ENCODE results near the gene LTF. TPM values are rescaled to one million over a fixed set of nuclear protein-coding genes. Genes with fewer than 3 reads are reported as not detected.

Gene LTF
- total RNA-seq, 1 experiment from 2014 or later = not detected

DNA sequence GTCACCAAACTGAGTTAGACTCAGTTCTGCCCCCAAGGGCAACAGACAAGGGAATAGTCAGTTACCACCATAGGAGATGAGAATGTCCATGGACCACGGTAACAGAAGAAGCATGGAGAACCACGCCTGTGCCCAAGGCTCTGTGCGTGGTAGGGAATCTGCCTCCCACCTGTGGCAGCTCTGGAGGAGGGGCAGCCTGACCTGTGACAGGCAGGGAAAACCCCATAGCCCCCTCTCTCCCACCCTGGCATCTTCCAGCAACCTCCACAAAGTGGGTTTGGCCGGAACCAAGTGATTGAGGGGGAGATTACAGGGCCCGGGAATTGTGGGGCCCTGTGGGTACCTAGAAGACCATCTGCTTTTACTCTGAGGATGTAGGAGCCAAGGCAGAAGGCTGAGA is 14.3 kb upstream of the LTF start:
- Histone ChIP-seq H3K79me2 (ENCODE audit: low read length) (no peaks in the 10 kb centered on the region), H3K27ac (ENCODE audit: low read length) (no peak overlapping the region), H2AFZ (ENCODE audit: low read length) (no peak overlapping the region), H3K27me3 (ENCODE audit: low read length) (peaks cover 3% of the 10 kb centered on the region; the same call in 1 of the 2 replicates), H3K4me1 (ENCODE audit: low read length) (no peaks in the 10 kb centered on the region), H3K4me2 (ENCODE audit: low read depth, low read length, poor library complexity, severe bottlenecking) (no peak overlapping the region), H3K9me3 (ENCODE audit: low read length) (no peaks in the 10 kb centered on the region), H3K9ac (ENCODE audit: low read length) (no peak overlapping the region), H3K4me3 (ENCODE audit: low read length) (no peak overlapping the region), H3K9me2 (replicated peaks; ENCODE audit: insufficient read depth, low read length) (no peaks in the 10 kb centered on the region), H4K20me1 (ENCODE audit: insufficient read depth, low read depth, low read length) (0 out of 2 replicates have a peak, but pooled peaks cover under 1% of the 10 kb centered on the region), H3K36me3 (ENCODE audit: insufficient read depth, low read length) (no peaks in the 10 kb centered on the region)
- no peak for DNase-seq

- Histone ChIP-seq H3K27me3 (ENCODE audit: low read length) (peaks cover 3% of the 10 kb centered on the region; the same call in 1 of the 2 replicates), H3K9ac (ENCODE audit: low read length) (no peak overlapping the region), H3K9me2 (replicated peaks; ENCODE audit: insufficient read depth, low read length) (no peaks in the 10 kb centered on the region), H2AFZ (ENCODE audit: low read length) (no peak overlapping the region), H3K27ac (ENCODE audit: low read length) (no peak overlapping the region), H4K20me1 (ENCODE audit: insufficient read depth, low read depth, low read length) (no peaks in the 10 kb centered on the region; the same call in 1 of the 2 replicates), H3K4me1 (ENCODE audit: low read length) (no peaks in the 10 kb centered on the region), H3K79me2 (ENCODE audit: low read length) (no peaks in the 10 kb centered on the region), H3K4me3 (ENCODE audit: low read length) (no peak overlapping the region), H3K9me3 (ENCODE audit: low read length) (no peaks in the 10 kb centered on the region), H3K36me3 (ENCODE audit: insufficient read depth, low read length) (no peaks in the 10 kb centered on the region), H3K4me2 (ENCODE audit: low read depth, low read length, poor library complexity, severe bottlenecking) (no peak overlapping the region)
- DNase-seq = no peak
These were observed 13.6 kb upstream of the LTF start for GRCh38 chr3:46478341-46478740.

DNA sequence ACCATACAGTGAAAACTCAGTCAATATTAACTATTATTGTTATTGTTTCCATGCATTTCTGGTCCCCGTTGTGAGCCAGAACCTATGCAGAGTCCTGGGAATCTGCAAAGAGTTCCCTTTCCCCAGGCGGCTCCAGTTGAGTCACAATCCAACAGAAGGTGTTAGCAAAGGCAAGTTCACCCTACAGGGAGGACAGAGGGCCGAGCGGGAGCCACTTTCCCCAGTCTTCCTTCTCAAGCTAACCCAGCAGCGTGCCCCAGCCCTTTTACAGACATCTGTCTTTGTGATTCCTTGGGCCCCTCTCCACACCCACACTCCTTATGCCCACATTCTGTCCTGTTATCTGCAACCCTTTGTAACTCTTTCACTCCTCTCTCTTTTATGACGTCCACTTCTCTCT is 13.1 kb upstream of the LTF start:
- Histone ChIP-seq H3K4me3 (ENCODE audit: low read length) (no peak overlapping the region), H2AFZ (ENCODE audit: low read length) (no peak overlapping the region), H3K27me3 (ENCODE audit: low read length) (peaks cover 3% of the 10 kb centered on the region; the same call in 1 of the 2 replicates), H3K27ac (ENCODE audit: low read length) (no peak overlapping the region), H3K4me2 (ENCODE audit: low read depth, low read length, poor library complexity, severe bottlenecking) (no peak overlapping the region), H3K9me3 (ENCODE audit: low read length) (no peaks in the 10 kb centered on the region), H4K20me1 (ENCODE audit: insufficient read depth, low read depth, low read length) (no peaks in the 10 kb centered on the region; the same call in 1 of the 2 replicates), H3K79me2 (ENCODE audit: low read length) (no peaks in the 10 kb centered on the region), H3K9ac (ENCODE audit: low read length) (no peak overlapping the region), H3K9me2 (replicated peaks; ENCODE audit: insufficient read depth, low read length) (no peaks in the 10 kb centered on the region), H3K4me1 (ENCODE audit: low read length) (no peaks in the 10 kb centered on the region), H3K36me3 (ENCODE audit: insufficient read depth, low read length) (no peaks in the 10 kb centered on the region)
- DNase-seq = no peak

GRCh38 chr3:46477145-46477544 is 12.4 kb upstream of the LTF start:
- Histone ChIP-seq H3K27me3 (ENCODE audit: low read length) (peaks cover 3% of the 10 kb centered on the region; the same call in 1 of the 2 replicates), H3K4me3 (ENCODE audit: low read length) (no peak overlapping the region), H3K36me3 (ENCODE audit: insufficient read depth, low read length) (no peaks in the 10 kb centered on the region), H3K79me2 (ENCODE audit: low read length) (no peaks in the 10 kb centered on the region), H4K20me1 (ENCODE audit: insufficient read depth, low read depth, low read length) (no peaks in the 10 kb centered on the region; the same call in 1 of the 2 replicates), H3K4me2 (ENCODE audit: low read depth, low read length, poor library complexity, severe bottlenecking) (no peak overlapping the region), H3K9ac (ENCODE audit: low read length) (no peak overlapping the region), H3K4me1 (ENCODE audit: low read length) (no peaks in the 10 kb centered on the region), H3K9me3 (ENCODE audit: low read length) (no peaks in the 10 kb centered on the region), H3K27ac (ENCODE audit: low read length) (no peak overlapping the region), H3K9me2 (replicated peaks; ENCODE audit: insufficient read depth, low read length) (no peaks in the 10 kb centered on the region), H2AFZ (ENCODE audit: low read length) (no peak overlapping the region)
- no peak for DNase-seq

DNA sequence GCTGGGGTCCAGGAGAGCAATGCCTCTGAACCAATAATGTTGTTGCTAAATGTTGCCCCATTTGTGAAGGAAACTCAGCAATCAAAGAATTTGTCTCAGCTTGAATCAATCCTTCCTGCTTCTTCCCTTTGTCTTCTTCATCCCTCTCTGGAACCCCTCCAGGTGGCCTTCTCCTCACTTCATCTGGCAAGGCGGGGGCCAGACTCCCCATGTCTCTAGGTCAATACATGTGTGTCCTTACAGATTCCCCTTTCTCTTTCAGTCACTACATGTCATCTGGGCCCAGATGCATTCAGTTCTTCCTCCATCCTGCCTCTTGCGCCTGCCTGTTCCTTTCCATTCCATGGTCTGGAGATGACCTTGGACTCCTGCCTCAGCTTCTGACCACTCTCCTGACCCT is 8.0 kb upstream of the LTF start:
- Histone ChIP-seq H3K4me2 (ENCODE audit: low read depth, low read length, poor library complexity, severe bottlenecking) (no peak overlapping the region), H4K20me1 (ENCODE audit: insufficient read depth, low read depth, low read length) (no peaks in the 10 kb centered on the region; the same call in 1 of the 2 replicates), H3K9me3 (ENCODE audit: low read length) (no peaks in the 10 kb centered on the region), H3K9me2 (replicated peaks; ENCODE audit: insufficient read depth, low read length) (no peaks in the 10 kb centered on the region), H3K27ac (ENCODE audit: low read length) (no peak overlapping the region), H3K36me3 (ENCODE audit: insufficient read depth, low read length) (no peaks in the 10 kb centered on the region), H3K27me3 (ENCODE audit: low read length) (peaks cover 3% of the 10 kb centered on the region; the same call in 1 of the 2 replicates), H3K79me2 (ENCODE audit: low read length) (no peaks in the 10 kb centered on the region), H3K4me1 (ENCODE audit: low read length) (no peaks in the 10 kb centered on the region), H2AFZ (ENCODE audit: low read length) (no peak overlapping the region), H3K4me3 (ENCODE audit: low read length) (no peak overlapping the region), H3K9ac (ENCODE audit: low read length) (no peak overlapping the region)
- DNase-seq = no peak

DNA sequence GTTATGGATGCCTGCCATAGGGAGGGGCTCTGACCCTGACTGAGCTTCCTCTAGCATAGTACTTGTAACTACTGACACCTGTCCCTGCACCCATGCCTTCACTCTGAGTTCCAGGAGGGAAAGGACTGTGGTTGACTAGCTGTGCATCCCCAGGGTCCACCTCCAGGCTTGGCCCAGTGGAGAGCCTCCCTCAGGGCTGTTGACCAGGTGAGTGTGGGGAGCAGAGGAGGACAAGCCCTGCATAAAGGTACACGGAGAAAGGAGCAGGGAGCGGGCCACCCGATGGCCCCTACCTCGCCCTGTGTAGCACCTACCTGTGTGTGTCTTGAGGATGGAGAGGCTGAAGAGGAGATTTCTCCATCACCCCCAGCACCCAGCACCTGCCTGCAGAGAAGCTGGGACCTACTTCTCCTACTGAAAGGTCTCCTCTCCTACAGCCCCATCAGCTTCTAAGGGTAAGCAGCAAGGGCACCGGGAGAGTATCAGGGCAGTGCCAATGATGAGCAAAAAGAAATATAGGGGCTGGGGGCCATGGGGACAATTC is 6.7 kb upstream of the LTF start:
- no peak for DNase-seq
- Histone ChIP-seq H3K27ac (ENCODE audit: low read length) (no peak overlapping the region), H3K79me2 (ENCODE audit: low read length) (no peaks in the 10 kb centered on the region), H3K4me2 (ENCODE audit: low read depth, low read length, poor library complexity, severe bottlenecking) (no peak overlapping the region), H3K4me3 (ENCODE audit: low read length) (no peak overlapping the region), H4K20me1 (ENCODE audit: insufficient read depth, low read depth, low read length) (no peaks in the 10 kb centered on the region; the same call in 1 of the 2 replicates), H3K9ac (ENCODE audit: low read length) (no peak overlapping the region), H2AFZ (ENCODE audit: low read length) (no peak overlapping the region), H3K27me3 (ENCODE audit: low read length) (peaks cover 3% of the 10 kb centered on the region; the same call in 1 of the 2 replicates), H3K4me1 (ENCODE audit: low read length) (no peaks in the 10 kb centered on the region), H3K9me3 (ENCODE audit: low read length) (no peaks in the 10 kb centered on the region), H3K9me2 (replicated peaks; ENCODE audit: insufficient read depth, low read length) (no peaks in the 10 kb centered on the region), H3K36me3 (ENCODE audit: insufficient read depth, low read length) (no peaks in the 10 kb centered on the region)

DNA sequence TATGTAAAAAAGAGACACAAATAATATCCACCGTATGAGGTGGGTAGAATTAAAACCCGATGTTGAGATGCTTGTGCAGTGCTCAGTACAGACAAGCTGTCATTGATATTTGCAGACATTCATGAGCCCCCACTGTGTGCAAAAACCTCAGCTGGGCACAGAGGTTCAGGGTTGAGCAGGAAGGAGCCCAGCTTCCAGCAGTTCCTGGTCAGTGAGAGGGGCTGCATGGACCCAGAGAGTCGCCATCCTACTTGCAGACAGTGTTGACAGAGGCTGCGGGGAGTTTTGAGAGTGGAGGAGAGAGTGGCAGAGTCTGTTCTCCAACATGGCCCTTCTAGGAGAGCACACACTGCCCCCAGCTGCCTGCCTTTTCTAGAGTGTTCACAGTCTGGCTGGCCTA is 6.1 kb upstream of the LTF start:
- Histone ChIP-seq H3K27me3 (ENCODE audit: low read length) (peaks cover 3% of the 10 kb centered on the region; the same call in 1 of the 2 replicates), H3K4me1 (ENCODE audit: low read length) (no peaks in the 10 kb centered on the region), H3K36me3 (ENCODE audit: insufficient read depth, low read length) (no peaks in the 10 kb centered on the region), H3K4me2 (ENCODE audit: low read depth, low read length, poor library complexity, severe bottlenecking) (no peak overlapping the region), H3K9ac (ENCODE audit: low read length) (no peak overlapping the region), H4K20me1 (ENCODE audit: insufficient read depth, low read depth, low read length) (no peaks in the 10 kb centered on the region; the same call in 1 of the 2 replicates), H3K27ac (ENCODE audit: low read length) (no peak overlapping the region), H3K4me3 (ENCODE audit: low read length) (no peak overlapping the region), H2AFZ (ENCODE audit: low read length) (no peak overlapping the region), H3K9me2 (replicated peaks; ENCODE audit: insufficient read depth, low read length) (no peaks in the 10 kb centered on the region), H3K9me3 (ENCODE audit: low read length) (no peaks in the 10 kb centered on the region), H3K79me2 (ENCODE audit: low read length) (no peaks in the 10 kb centered on the region)
- DNase-seq = no peak

DNA sequence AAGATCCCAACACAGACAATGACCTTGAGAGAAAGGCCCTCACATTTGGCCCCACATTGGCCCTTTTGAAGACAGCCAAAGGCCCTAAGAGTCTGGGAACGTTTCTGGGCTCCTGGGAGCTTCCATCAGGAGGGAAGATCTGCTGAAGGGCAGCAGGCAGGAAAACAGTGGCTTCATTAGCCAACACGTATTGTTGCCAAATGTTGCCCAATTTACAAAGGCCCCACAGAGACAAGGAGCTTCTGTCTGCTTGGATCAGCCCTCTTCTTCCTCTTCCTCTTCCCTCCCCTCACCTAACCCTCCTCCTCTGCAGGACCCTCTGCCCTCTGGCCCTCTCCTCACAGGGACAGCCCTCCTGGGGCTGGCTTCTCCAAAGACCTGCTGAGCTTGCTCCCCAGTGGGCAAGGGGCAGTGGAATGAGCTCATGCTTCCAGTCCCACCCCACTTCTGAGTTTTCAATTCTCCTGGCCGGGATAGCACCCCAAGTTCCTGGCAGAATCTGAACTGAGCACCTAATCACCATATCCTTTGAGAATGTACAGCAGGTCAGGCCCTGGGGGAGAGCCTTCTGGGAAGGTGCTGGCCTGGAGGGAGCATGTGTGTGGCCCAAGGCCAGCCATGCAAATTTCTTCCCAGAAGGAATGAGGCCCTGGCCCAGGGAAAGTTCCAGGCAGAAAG is 5.1 kb upstream of the LTF start:
- no peaks in the 10 kb centered on the region for H3K4me1 ChIP-seq (ENCODE audit: low read length)
- no peak overlapping the region for H3K4me3 ChIP-seq (ENCODE audit: low read length)
- H3K27ac ChIP-seq (ENCODE audit: low read length) = no peak overlapping the region
- no peak overlapping the region for H3K9ac ChIP-seq (ENCODE audit: low read length)
- H2AFZ ChIP-seq (ENCODE audit: low read length) = no peak overlapping the region
- H3K9me3 ChIP-seq (ENCODE audit: low read length) = no peaks in the 10 kb centered on the region
- H4K20me1 ChIP-seq (ENCODE audit: insufficient read depth, low read depth, low read length) = no peaks in the 10 kb centered on the region; the same call in 1 of the 2 replicates
- H3K36me3 ChIP-seq (ENCODE audit: insufficient read depth, low read length) = no peaks in the 10 kb centered on the region
- H3K27me3 ChIP-seq (ENCODE audit: low read length) = peaks cover 3% of the 10 kb centered on the region; the same call in 1 of the 2 replicates
- H3K9me2 ChIP-seq (replicated peaks; ENCODE audit: insufficient read depth, low read length) = no peaks in the 10 kb centered on the region
- H3K4me2 ChIP-seq (ENCODE audit: low read depth, low read length, poor library complexity, severe bottlenecking) = no peak overlapping the region
- no peaks in the 10 kb centered on the region for H3K79me2 ChIP-seq (ENCODE audit: low read length)
- DNase-seq = no peak
